Measurements from ENCODE around the gene MAN1C1.

DNA sequence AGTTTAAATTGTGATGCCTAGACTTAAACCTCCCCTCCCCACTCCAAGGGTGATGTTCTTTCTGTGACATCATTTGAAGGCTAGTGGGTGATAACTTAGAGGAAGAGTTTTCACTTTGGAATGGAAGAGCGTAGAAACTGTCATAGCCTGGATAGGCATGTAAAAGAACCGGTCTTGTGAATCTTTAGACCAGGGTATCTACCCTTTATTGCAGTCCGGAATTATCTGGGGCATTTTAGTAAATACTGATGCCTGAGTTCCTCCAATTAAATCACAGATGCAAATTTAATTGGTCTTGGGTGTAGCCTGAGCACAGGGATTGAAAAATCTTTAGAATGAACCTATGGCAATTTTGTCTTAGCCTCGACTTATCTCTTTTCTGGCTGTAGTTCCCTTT, 24.7 kb downstream of the MAN1C1 start:
- TF ChIP-seq CTCF (IDR thresholded peaks at IDR 0.05) (no peak), POLR2A (IDR thresholded peaks at IDR 0.05) (no peak)
